ENCODE measurements around the gene SPDYE1. TPM values are rescaled to one million over a fixed set of nuclear protein-coding genes. Genes with fewer than 3 reads are reported as not detected.
"Not testable (repeated sequence)": the region's sequence is repeated elsewhere in the genome, so short reads cannot be mapped to it uniquely, and the experiment has no call there.

SPDYE1 gene
- not detected for polyA plus RNA-seq (2013, experiment 1 of 2)
- not detected for polyA plus RNA-seq (2013, experiment 2 of 2)

GRCh38 chr7:43997532-43997931 lies at the start of gene SPDYE1:
TSS of gene SPDYE1 (plus strand) at chr7:43997897. CDS start at chr7:43999950, 2,053 bp downstream.
- H3K9ac ChIP-seq (ENCODE audit: low read depth, low read length, poor library complexity); DNase-seq (ENCODE audit: low spot score); H2AK5ac ChIP-seq (ENCODE audit: low read depth, low read length); H3K23ac ChIP-seq (ENCODE audit: low read depth, low read length, poor library complexity); H2BK5ac ChIP-seq (ENCODE audit: low read length); H3K9me3 ChIP-seq (replicated peaks in 1 of 2; ENCODE audit: control insufficient read depth in 2 of 2, insufficient read depth in 1 of 2, low read depth in 1 of 2, low read length in 2 of 2); H2BK12ac ChIP-seq (ENCODE audit: low read length); H3K4me3 ChIP-seq (ENCODE audit: low read length in 2 of 2); H4K91ac ChIP-seq (ENCODE audit: low read depth, low read length, poor library complexity); H3K27ac ChIP-seq (replicated peaks; ENCODE audit: low read length); H2BK15ac ChIP-seq (ENCODE audit: low read length); H3K4me2 ChIP-seq (ENCODE audit: insufficient read depth, low read length, poor library complexity, severe bottlenecking); H3K14ac ChIP-seq (ENCODE audit: low read length); H4K8ac ChIP-seq (ENCODE audit: low read depth, low read length); H2BK120ac ChIP-seq (ENCODE audit: low read depth, low read length); H3K79me1 ChIP-seq (ENCODE audit: low read depth, low read length); H3K4ac ChIP-seq (ENCODE audit: low read length); H3K36me3 ChIP-seq (replicated peaks in 1 of 2; ENCODE audit: control insufficient read depth in 2 of 2, insufficient read depth in 2 of 2, low read length in 2 of 2); H3K18ac ChIP-seq (ENCODE audit: low read length); H2AFZ ChIP-seq (ENCODE audit: low read length); H3K27me3 ChIP-seq (ENCODE audit: control insufficient read depth in 3 of 3, insufficient read depth in 3 of 3, low read depth in 1 of 3, low read length in 3 of 3); H3K4me1 ChIP-seq (ENCODE audit: control insufficient read depth in 2 of 2, insufficient read depth in 1 of 2, low read depth in 1 of 2, low read length in 2 of 2): not testable (repeated sequence)
- WGBS, 2 donors (ENCODE audit: extremely low coverage in 2 of 2, insufficient read length in 2 of 2, insufficient replicate concordance in 1 of 2) = no CpG with 5 or more reads among the region's 3 CpGs

- Histone ChIP-seq H3K18ac (ENCODE audit: low read length) (no peak overlapping the region), H3K27me3 (ENCODE audit: control insufficient read depth in 3 of 3, insufficient read depth in 3 of 3, low read depth in 1 of 3, low read length in 3 of 3) (no peaks in the 10 kb centered on the region), H4K8ac (ENCODE audit: low read depth, low read length) (no peak overlapping the region), H3K9ac (ENCODE audit: low read depth, low read length, poor library complexity) (no peak overlapping the region), H3K27ac (replicated peaks; ENCODE audit: low read length) (no peak overlapping the region), H4K91ac (ENCODE audit: low read depth, low read length, poor library complexity) (no peak overlapping the region), H3K23ac (ENCODE audit: low read depth, low read length, poor library complexity) (no peak overlapping the region), H2BK5ac (ENCODE audit: low read length) (no peak overlapping the region), H3K4me1 (ENCODE audit: control insufficient read depth in 2 of 2, insufficient read depth in 1 of 2, low read depth in 1 of 2, low read length in 2 of 2) (no peaks in the 10 kb centered on the region), H3K36me3 (replicated peaks in 1 of 2; ENCODE audit: control insufficient read depth in 2 of 2, insufficient read depth in 2 of 2, low read length in 2 of 2) (peaks cover 8 to 48% of the 10 kb centered on the region in 2 donors), H3K9me3 (replicated peaks in 1 of 2; ENCODE audit: control insufficient read depth in 2 of 2, insufficient read depth in 1 of 2, low read depth in 1 of 2, low read length in 2 of 2) (no peaks in the 10 kb centered on the region), H2AK5ac (ENCODE audit: low read depth, low read length) (no peak overlapping the region), H3K79me1 (ENCODE audit: low read depth, low read length) (no peaks in the 10 kb centered on the region), H2BK120ac (ENCODE audit: low read depth, low read length) (no peak overlapping the region), H3K4me2 (ENCODE audit: insufficient read depth, low read length, poor library complexity, severe bottlenecking) (no peak overlapping the region), H2BK12ac (ENCODE audit: low read length) (no peak overlapping the region), H3K4me3 (ENCODE audit: low read length in 2 of 2) (no peak overlapping the region), H2BK15ac (ENCODE audit: low read length) (no peak overlapping the region), H2AFZ (ENCODE audit: low read length) (no peak overlapping the region), H3K14ac (ENCODE audit: low read length) (no peak overlapping the region), H3K4ac (ENCODE audit: low read length) (no peak overlapping the region)
- DNase-seq (ENCODE audit: low spot score) = no peak
- no CpG with 5 or more reads among the region's 3 CpGs for WGBS, 2 donors (ENCODE audit: extremely low coverage in 2 of 2, insufficient read length in 2 of 2, insufficient replicate concordance in 1 of 2)
Measured at GRCh38 chr7:43952028-43952427, 45.7 kb upstream of the SPDYE1 start.

- H3K27me3 ChIP-seq (ENCODE audit: control insufficient read depth in 3 of 3, insufficient read depth in 3 of 3, low read depth in 1 of 3, low read length in 3 of 3) = no peaks in the 10 kb centered on the region
- no peak overlapping the region for H3K23ac ChIP-seq (ENCODE audit: low read depth, low read length, poor library complexity)
- H3K14ac ChIP-seq (ENCODE audit: low read length) = no peak overlapping the region
- no peaks in the 10 kb centered on the region for H3K9me3 ChIP-seq (replicated peaks in 1 of 2; ENCODE audit: control insufficient read depth in 2 of 2, insufficient read depth in 1 of 2, low read depth in 1 of 2, low read length in 2 of 2)
- peaks cover 8 to 47% of the 10 kb centered on the region in 2 donors for H3K36me3 ChIP-seq (replicated peaks in 1 of 2; ENCODE audit: control insufficient read depth in 2 of 2, insufficient read depth in 2 of 2, low read length in 2 of 2)
- no peak overlapping the region for H4K91ac ChIP-seq (ENCODE audit: low read depth, low read length, poor library complexity)
- no peak overlapping the region for H2BK12ac ChIP-seq (ENCODE audit: low read length)
- H4K8ac ChIP-seq (ENCODE audit: low read depth, low read length) = no peak overlapping the region
- no peak overlapping the region for H2BK5ac ChIP-seq (ENCODE audit: low read length)
- no peaks in the 10 kb centered on the region for H3K79me1 ChIP-seq (ENCODE audit: low read depth, low read length)
- WGBS, 2 donors (ENCODE audit: extremely low coverage in 2 of 2, insufficient read length in 2 of 2, insufficient replicate concordance in 1 of 2) = no CpG with 5 or more reads among the region's 5 CpGs
- no peak overlapping the region for H2AFZ ChIP-seq (ENCODE audit: low read length)
- no peak overlapping the region for H3K4me3 ChIP-seq (ENCODE audit: low read length in 2 of 2)
- H3K4me1 ChIP-seq (ENCODE audit: control insufficient read depth in 2 of 2, insufficient read depth in 1 of 2, low read depth in 1 of 2, low read length in 2 of 2) = no peaks in the 10 kb centered on the region
- H3K4me2 ChIP-seq (ENCODE audit: insufficient read depth, low read length, poor library complexity, severe bottlenecking) = no peak overlapping the region
- H3K27ac ChIP-seq (replicated peaks; ENCODE audit: low read length) = no peak overlapping the region
- no peak overlapping the region for H3K4ac ChIP-seq (ENCODE audit: low read length)
- no peak overlapping the region for H2BK15ac ChIP-seq (ENCODE audit: low read length)
- no peak overlapping the region for H3K9ac ChIP-seq (ENCODE audit: low read depth, low read length, poor library complexity)
- no peak overlapping the region for H2BK120ac ChIP-seq (ENCODE audit: low read depth, low read length)
- no peak for DNase-seq (ENCODE audit: low spot score)
- no peak overlapping the region for H2AK5ac ChIP-seq (ENCODE audit: low read depth, low read length)
- H3K18ac ChIP-seq (ENCODE audit: low read length) = no peak overlapping the region
Measured at GRCh38 chr7:43953071-43953470, 44.6 kb upstream of the SPDYE1 start.

GRCh38 chr7:43954524-43955228 lies 43.0 kb upstream of the SPDYE1 start:
- no peak overlapping the region for H2BK120ac ChIP-seq (ENCODE audit: low read depth, low read length)
- no peak overlapping the region for H2BK12ac ChIP-seq (ENCODE audit: low read length)
- WGBS, 2 donors (ENCODE audit: extremely low coverage in 2 of 2, insufficient read length in 2 of 2, insufficient replicate concordance in 1 of 2) = no CpG with 5 or more reads among the region's 3 CpGs
- H4K91ac ChIP-seq (ENCODE audit: low read depth, low read length, poor library complexity) = no peak overlapping the region
- no peak overlapping the region for H3K18ac ChIP-seq (ENCODE audit: low read length)
- H3K14ac ChIP-seq (ENCODE audit: low read length) = no peak overlapping the region
- no peak overlapping the region for H2BK15ac ChIP-seq (ENCODE audit: low read length)
- no peak overlapping the region for H3K23ac ChIP-seq (ENCODE audit: low read depth, low read length, poor library complexity)
- H2AFZ ChIP-seq (ENCODE audit: low read length) = no peak overlapping the region
- no peak overlapping the region for H3K9ac ChIP-seq (ENCODE audit: low read depth, low read length, poor library complexity)
- H3K79me1 ChIP-seq (ENCODE audit: low read depth, low read length) = no peaks in the 10 kb centered on the region
- peaks cover 8 to 34% of the 10 kb centered on the region in 2 donors for H3K36me3 ChIP-seq (replicated peaks in 1 of 2; ENCODE audit: control insufficient read depth in 2 of 2, insufficient read depth in 2 of 2, low read length in 2 of 2)
- H2BK5ac ChIP-seq (ENCODE audit: low read length) = no peak overlapping the region
- no peak overlapping the region for H4K8ac ChIP-seq (ENCODE audit: low read depth, low read length)
- H3K4ac ChIP-seq (ENCODE audit: low read length) = no peak overlapping the region
- no peak overlapping the region for H2AK5ac ChIP-seq (ENCODE audit: low read depth, low read length)
- DNase-seq (ENCODE audit: low spot score) = no peak
- no peaks in the 10 kb centered on the region for H3K9me3 ChIP-seq (replicated peaks in 1 of 2; ENCODE audit: control insufficient read depth in 2 of 2, insufficient read depth in 1 of 2, low read depth in 1 of 2, low read length in 2 of 2)
- H3K4me1 ChIP-seq (ENCODE audit: control insufficient read depth in 2 of 2, insufficient read depth in 1 of 2, low read depth in 1 of 2, low read length in 2 of 2) = no peaks in the 10 kb centered on the region
- no peaks in the 10 kb centered on the region for H3K27me3 ChIP-seq (ENCODE audit: control insufficient read depth in 3 of 3, insufficient read depth in 3 of 3, low read depth in 1 of 3, low read length in 3 of 3)
- H3K27ac ChIP-seq (replicated peaks; ENCODE audit: low read length) = no peak overlapping the region
- H3K4me2 ChIP-seq (ENCODE audit: insufficient read depth, low read length, poor library complexity, severe bottlenecking) = no peak overlapping the region
- no peak overlapping the region for H3K4me3 ChIP-seq (ENCODE audit: low read length in 2 of 2)
